ENCODE measurements around the gene NR6A1.

The NR6A1 gene

DNA sequence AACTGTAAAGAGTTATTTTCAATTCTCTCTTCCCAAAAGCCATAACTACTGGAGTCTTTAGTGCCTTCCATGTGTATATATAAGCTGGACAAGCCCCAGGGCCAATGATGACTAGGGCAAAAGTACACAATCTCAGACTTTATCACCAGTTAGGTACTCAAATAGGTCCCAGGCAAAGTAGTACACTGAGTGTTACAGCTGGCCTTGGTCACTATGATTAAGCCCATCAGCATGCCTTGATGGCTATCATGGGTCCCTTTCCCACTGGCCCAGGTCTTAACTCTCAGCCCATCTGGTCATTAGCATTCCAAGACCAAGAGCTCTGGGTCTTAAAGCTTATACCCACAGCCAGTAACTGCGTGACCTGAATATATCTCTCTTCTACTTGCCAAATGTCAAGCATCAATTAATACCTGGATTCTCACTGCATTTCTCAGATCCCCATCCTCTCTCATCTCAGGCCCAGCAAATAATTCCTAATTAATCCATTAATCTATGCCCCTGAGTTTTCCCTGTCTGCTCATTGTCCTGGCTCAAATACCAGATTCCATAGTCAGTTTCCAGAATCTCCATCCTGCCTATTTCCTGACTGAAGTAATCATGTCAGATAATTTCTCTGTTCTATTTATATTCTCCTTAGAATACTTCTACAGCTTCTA lies 62.3 kb downstream of the NR6A1 start:
- Histone ChIP-seq H4K20me1 (ENCODE audit: control insufficient read depth, insufficient read depth, low read depth, low read length) (no peaks in the 10 kb centered on the region), H3K36me3 (ENCODE audit: control insufficient read depth, low read length) (no peaks in the 10 kb centered on the region), H3K27ac (ENCODE audit: low read depth, low read length) (no peak overlapping the region), H3K79me2 (ENCODE audit: control insufficient read depth, low read length) (no peaks in the 10 kb centered on the region), H3K4me3 (ENCODE audit: low read length) (no peak overlapping the region), H3K9me2 (replicated peaks; ENCODE audit: control insufficient read depth, low read length) (no peaks in the 10 kb centered on the region), H3K27me3 (ENCODE audit: control insufficient read depth, low read length) (no peaks in the 10 kb centered on the region), H3K4me1 (ENCODE audit: control insufficient read depth, low read length) (peaks cover 4% of the 10 kb centered on the region; the same call in 1 of the 2 replicates), H3K4me2 (ENCODE audit: low read length) (no peak overlapping the region), H3K9me3 (ENCODE audit: control insufficient read depth, insufficient read depth, low read length) (no peaks in the 10 kb centered on the region), H3F3A (ENCODE audit: control insufficient read depth, insufficient read depth) (no peaks in the 10 kb centered on the region)
- TF ChIP-seq, protein P1, sequence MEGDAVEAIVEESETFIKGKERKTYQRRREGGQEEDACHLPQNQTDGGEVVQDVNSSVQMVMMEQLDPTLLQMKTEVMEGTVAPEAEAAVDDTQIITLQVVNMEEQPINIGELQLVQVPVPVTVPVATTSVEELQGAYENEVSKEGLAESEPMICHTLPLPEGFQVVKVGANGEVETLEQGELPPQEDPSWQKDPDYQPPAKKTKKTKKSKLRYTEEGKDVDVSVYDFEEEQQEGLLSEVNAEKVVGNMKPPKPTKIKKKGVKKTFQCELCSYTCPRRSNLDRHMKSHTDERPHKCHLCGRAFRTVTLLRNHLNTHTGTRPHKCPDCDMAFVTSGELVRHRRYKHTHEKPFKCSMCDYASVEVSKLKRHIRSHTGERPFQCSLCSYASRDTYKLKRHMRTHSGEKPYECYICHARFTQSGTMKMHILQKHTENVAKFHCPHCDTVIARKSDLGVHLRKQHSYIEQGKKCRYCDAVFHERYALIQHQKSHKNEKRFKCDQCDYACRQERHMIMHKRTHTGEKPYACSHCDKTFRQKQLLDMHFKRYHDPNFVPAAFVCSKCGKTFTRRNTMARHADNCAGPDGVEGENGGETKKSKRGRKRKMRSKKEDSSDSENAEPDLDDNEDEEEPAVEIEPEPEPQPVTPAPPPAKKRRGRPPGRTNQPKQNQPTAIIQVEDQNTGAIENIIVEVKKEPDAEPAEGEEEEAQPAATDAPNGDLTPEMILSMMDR (IDR thresholded peaks at IDR 0.05; ENCODE audit: low read depth, low read length, poor library complexity, severe bottlenecking): no peak
- no peak for TF ChIP-seq EZH2phosphoT487 (IDR thresholded peaks at IDR 0.05; ENCODE audit: borderline replicate concordance, low read length)

DNA sequence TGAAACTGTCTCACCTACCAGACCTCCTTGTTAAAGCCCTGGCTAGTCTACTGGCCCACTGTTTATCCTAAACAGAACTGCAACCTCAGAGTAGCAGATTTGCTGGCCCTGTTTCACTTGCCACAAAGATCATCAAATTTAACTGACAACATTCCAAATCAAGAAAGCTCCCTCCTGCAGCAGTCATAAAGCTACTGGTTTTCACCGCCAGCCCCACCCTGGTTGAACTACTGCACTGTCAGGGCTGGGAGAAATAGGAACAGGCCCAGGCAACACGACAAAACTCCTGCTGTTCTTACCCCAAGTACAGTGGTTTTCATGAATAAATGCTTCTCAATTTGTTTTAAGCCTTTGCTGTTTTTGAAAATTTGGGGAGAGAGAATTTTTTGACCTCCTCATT lies 63.0 kb downstream of the NR6A1 start:
- Histone ChIP-seq H3K27ac (ENCODE audit: low read depth, low read length) (no peak overlapping the region), H3K4me1 (ENCODE audit: control insufficient read depth, low read length) (peaks cover 4% of the 10 kb centered on the region; the same call in 1 of the 2 replicates), H3F3A (ENCODE audit: control insufficient read depth, insufficient read depth) (no peaks in the 10 kb centered on the region), H3K36me3 (ENCODE audit: control insufficient read depth, low read length) (no peaks in the 10 kb centered on the region), H4K20me1 (ENCODE audit: control insufficient read depth, insufficient read depth, low read depth, low read length) (no peaks in the 10 kb centered on the region), H3K4me2 (ENCODE audit: low read length) (no peak overlapping the region), H3K9me2 (replicated peaks; ENCODE audit: control insufficient read depth, low read length) (no peaks in the 10 kb centered on the region), H3K4me3 (ENCODE audit: low read length) (no peak overlapping the region), H3K9me3 (ENCODE audit: control insufficient read depth, insufficient read depth, low read length) (no peaks in the 10 kb centered on the region), H3K27me3 (ENCODE audit: control insufficient read depth, low read length) (no peaks in the 10 kb centered on the region), H3K79me2 (ENCODE audit: control insufficient read depth, low read length) (no peaks in the 10 kb centered on the region)
- TF ChIP-seq, protein P1 (IDR thresholded peaks at IDR 0.05; ENCODE audit: low read depth, low read length, poor library complexity, severe bottlenecking): no peak
- TF ChIP-seq EZH2phosphoT487 (IDR thresholded peaks at IDR 0.05; ENCODE audit: borderline replicate concordance, low read length): no peak

DNA sequence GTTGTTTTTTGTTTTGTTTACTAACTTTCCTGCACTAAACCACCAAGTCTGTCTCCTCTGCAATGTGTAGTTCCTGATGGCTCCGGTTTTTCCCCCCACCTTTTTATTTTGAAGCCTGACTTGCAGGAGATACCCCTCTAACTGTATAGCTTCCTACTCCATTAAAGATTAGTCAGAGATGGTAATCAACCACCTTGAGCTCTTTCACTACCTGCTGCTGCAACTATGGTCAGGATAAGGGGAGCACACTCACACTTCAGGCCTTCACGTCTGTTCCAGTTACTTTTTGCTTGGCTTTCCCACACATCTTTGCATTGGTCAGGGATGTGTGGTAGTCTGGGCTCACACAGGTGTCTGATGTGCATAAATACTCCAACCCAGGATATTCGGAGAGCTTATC lies 63.4 kb downstream of the NR6A1 start:
- TF ChIP-seq, protein P1 (IDR thresholded peaks at IDR 0.05; ENCODE audit: low read depth, low read length, poor library complexity, severe bottlenecking): no peak
- TF ChIP-seq EZH2phosphoT487 (IDR thresholded peaks at IDR 0.05; ENCODE audit: borderline replicate concordance, low read length): no peak
- Histone ChIP-seq H3K4me1 (ENCODE audit: control insufficient read depth, low read length) (peaks cover 4% of the 10 kb centered on the region; the same call in 1 of the 2 replicates), H3K9me3 (ENCODE audit: control insufficient read depth, insufficient read depth, low read length) (no peaks in the 10 kb centered on the region), H3K79me2 (ENCODE audit: control insufficient read depth, low read length) (no peaks in the 10 kb centered on the region), H4K20me1 (ENCODE audit: control insufficient read depth, insufficient read depth, low read depth, low read length) (no peaks in the 10 kb centered on the region), H3K27ac (ENCODE audit: low read depth, low read length) (no peak overlapping the region), H3K4me3 (ENCODE audit: low read length) (no peak overlapping the region), H3K4me2 (ENCODE audit: low read length) (no peak overlapping the region), H3K27me3 (ENCODE audit: control insufficient read depth, low read length) (no peaks in the 10 kb centered on the region), H3F3A (ENCODE audit: control insufficient read depth, insufficient read depth) (no peaks in the 10 kb centered on the region), H3K9me2 (replicated peaks; ENCODE audit: control insufficient read depth, low read length) (no peaks in the 10 kb centered on the region), H3K36me3 (ENCODE audit: control insufficient read depth, low read length) (no peaks in the 10 kb centered on the region; the same call in 1 of the 2 replicates)
